Hepatocyte (in vitro differentiated cells): ENCODE data around the gene YOD1.

Experiments used
- EZH2 ChIP-seq: fragments of 200-600 bp; sonication (generic); IDR thresholded peaks from 2 replicates; pipeline ENCODE4 v1.6.1; 2016; ENCODE audit warnings: antibody characterized with exemption, mild to moderate bottlenecking, borderline replicate concordance
- EZH2phosphoT487 ChIP-seq: fragments of 200-600 bp; sonication (generic); IDR thresholded peaks from one replicate; pipeline ENCODE4 v1.6.1; 2018; ENCODE audit warnings: antibody characterized with exemption, mild to moderate bottlenecking, low read depth, moderate library complexity; ENCODE audit not compliant: unreplicated experiment, severe bottlenecking
- TF ChIP-seq, protein P1 (sequence below): fragments of 200-600 bp; sonication (generic); IDR thresholded peaks from 2 replicates; pipeline ENCODE4 v1.5.1; 2016; ENCODE audit warnings: antibody characterized with exemption, mild to moderate bottlenecking; ENCODE audit not compliant: poor library complexity

GRCh38 chr1:207014728-207015127 is 36.3 kb downstream of the YOD1 start:
- TF ChIP-seq, protein P1, sequence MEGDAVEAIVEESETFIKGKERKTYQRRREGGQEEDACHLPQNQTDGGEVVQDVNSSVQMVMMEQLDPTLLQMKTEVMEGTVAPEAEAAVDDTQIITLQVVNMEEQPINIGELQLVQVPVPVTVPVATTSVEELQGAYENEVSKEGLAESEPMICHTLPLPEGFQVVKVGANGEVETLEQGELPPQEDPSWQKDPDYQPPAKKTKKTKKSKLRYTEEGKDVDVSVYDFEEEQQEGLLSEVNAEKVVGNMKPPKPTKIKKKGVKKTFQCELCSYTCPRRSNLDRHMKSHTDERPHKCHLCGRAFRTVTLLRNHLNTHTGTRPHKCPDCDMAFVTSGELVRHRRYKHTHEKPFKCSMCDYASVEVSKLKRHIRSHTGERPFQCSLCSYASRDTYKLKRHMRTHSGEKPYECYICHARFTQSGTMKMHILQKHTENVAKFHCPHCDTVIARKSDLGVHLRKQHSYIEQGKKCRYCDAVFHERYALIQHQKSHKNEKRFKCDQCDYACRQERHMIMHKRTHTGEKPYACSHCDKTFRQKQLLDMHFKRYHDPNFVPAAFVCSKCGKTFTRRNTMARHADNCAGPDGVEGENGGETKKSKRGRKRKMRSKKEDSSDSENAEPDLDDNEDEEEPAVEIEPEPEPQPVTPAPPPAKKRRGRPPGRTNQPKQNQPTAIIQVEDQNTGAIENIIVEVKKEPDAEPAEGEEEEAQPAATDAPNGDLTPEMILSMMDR: no peak
- TF ChIP-seq EZH2 (no peak), EZH2phosphoT487 (no peak)
